Measurements from ENCODE around the gene TRIM52. TPM values are rescaled to one million over a fixed set of nuclear protein-coding genes. Genes with fewer than 3 reads are reported as not detected.
A peak's percentile ranks its signal among the peaks of the same experiment; 100 is the strongest.
"Not testable (repeated sequence)": the region's sequence is repeated elsewhere in the genome, so short reads cannot be mapped to it uniquely, and the experiment has no call there.

Gene TRIM52
- total RNA-seq, 1 donor from 2014 or later = 15.7 TPM

DNA sequence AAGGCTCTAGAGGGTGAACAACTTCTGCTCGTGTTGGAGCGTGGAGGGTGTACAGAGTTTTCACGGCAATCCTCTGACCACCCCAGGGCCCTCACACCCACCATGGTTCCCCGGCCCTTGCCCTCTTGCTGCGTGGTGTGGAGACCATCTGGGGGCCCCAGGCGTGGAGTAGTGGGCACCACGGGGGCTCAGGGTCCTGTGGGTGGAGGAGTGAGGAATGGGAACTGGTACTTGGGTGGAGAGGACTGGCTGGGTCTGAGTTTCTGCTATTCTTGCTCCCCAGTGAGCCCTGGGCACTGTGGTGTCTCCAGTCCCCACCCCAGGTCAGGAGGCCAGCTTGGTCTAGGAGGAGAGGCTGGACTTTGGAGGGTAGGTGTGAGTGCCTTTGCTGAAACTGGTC lies 21.9 kb upstream of the TRIM52 start:
- Mint-ChIP-seq H3K9me3 (ENCODE audit: unreplicated experiment) (no peaks in the 10 kb centered on the region), H3K4me3 (ENCODE audit: unreplicated experiment) (no peak overlapping the region), H3K4me1 (ENCODE audit: low read depth, unreplicated experiment) (peaks cover 4% of the 10 kb centered on the region), H3K27me3 (ENCODE audit: unreplicated experiment) (no peaks in the 10 kb centered on the region), H3K27ac (ENCODE audit: unreplicated experiment) (no peak overlapping the region), H3K36me3 (ENCODE audit: unreplicated experiment) (no peaks in the 10 kb centered on the region)
- no peak for DNase-seq
- TF ChIP-seq, protein P1, sequence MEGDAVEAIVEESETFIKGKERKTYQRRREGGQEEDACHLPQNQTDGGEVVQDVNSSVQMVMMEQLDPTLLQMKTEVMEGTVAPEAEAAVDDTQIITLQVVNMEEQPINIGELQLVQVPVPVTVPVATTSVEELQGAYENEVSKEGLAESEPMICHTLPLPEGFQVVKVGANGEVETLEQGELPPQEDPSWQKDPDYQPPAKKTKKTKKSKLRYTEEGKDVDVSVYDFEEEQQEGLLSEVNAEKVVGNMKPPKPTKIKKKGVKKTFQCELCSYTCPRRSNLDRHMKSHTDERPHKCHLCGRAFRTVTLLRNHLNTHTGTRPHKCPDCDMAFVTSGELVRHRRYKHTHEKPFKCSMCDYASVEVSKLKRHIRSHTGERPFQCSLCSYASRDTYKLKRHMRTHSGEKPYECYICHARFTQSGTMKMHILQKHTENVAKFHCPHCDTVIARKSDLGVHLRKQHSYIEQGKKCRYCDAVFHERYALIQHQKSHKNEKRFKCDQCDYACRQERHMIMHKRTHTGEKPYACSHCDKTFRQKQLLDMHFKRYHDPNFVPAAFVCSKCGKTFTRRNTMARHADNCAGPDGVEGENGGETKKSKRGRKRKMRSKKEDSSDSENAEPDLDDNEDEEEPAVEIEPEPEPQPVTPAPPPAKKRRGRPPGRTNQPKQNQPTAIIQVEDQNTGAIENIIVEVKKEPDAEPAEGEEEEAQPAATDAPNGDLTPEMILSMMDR (IDR thresholded peaks at IDR 0.05; ENCODE audit: partially characterized antibody, unreplicated experiment) = no peak

DNA sequence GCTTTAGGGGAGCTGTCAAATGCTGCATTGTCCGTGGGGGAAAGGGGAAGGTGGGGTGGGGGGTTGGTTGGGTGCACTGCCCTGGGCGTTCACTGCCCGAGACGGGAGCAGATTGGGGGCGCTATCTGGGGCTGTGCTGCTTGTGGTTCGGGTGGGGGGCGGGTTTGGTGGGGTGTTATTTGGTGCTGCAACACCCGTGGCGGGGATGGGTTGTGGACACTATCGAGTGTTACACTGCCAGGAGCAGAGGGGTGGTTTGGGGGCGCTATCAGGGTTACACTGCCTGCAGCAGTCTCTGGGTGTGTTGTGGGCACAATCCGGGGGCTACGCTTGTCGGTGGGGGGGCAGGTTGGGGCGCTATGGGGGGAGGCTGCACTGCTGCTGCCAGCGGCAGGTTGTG lies 21.5 kb upstream of the TRIM52 start:
- H3K27ac Mint-ChIP-seq (ENCODE audit: unreplicated experiment); H3K27me3 Mint-ChIP-seq (ENCODE audit: unreplicated experiment): not testable (repeated sequence)

GRCh38 chr5:181281984-181282316 lies 21.0 kb upstream of the TRIM52 start:
- H3K9me3 Mint-ChIP-seq (ENCODE audit: unreplicated experiment) = no peaks in the 10 kb centered on the region
- peaks cover 4% of the 10 kb centered on the region for H3K4me1 Mint-ChIP-seq (ENCODE audit: low read depth, unreplicated experiment)
- TF ChIP-seq, protein P1 (IDR thresholded peaks at IDR 0.05; ENCODE audit: partially characterized antibody, unreplicated experiment) = no peak
- H3K27me3 Mint-ChIP-seq (ENCODE audit: unreplicated experiment) = no peaks in the 10 kb centered on the region
- H3K4me3 Mint-ChIP-seq (ENCODE audit: unreplicated experiment) = no peak overlapping the region
- DNase-seq = peak; percentile 51
- no peaks in the 10 kb centered on the region for H3K36me3 Mint-ChIP-seq (ENCODE audit: unreplicated experiment)
- no peak overlapping the region for H3K27ac Mint-ChIP-seq (ENCODE audit: unreplicated experiment)

More for the DNA sequence above, 21.5 kb upstream of the TRIM52 start:
- not testable (repeated sequence) for H3K9me3 Mint-ChIP-seq (ENCODE audit: unreplicated experiment); H3K4me1 Mint-ChIP-seq (ENCODE audit: low read depth, unreplicated experiment); H3K36me3 Mint-ChIP-seq (ENCODE audit: unreplicated experiment); H3K4me3 Mint-ChIP-seq (ENCODE audit: unreplicated experiment); DNase-seq

GRCh38 chr5:181281077-181281983 lies 20.4 kb upstream of the TRIM52 start:
- DNase-seq = peak; percentile 91
- Mint-ChIP-seq H3K4me3 (ENCODE audit: unreplicated experiment) (no peak overlapping the region), H3K27ac (ENCODE audit: unreplicated experiment) (no peak overlapping the region), H3K9me3 (ENCODE audit: unreplicated experiment) (no peaks in the 10 kb centered on the region), H3K36me3 (ENCODE audit: unreplicated experiment) (no peaks in the 10 kb centered on the region), H3K27me3 (ENCODE audit: unreplicated experiment) (no peaks in the 10 kb centered on the region), H3K4me1 (ENCODE audit: low read depth, unreplicated experiment) (peaks cover 4% of the 10 kb centered on the region)
- TF ChIP-seq, protein P1 (IDR thresholded peaks at IDR 0.05; ENCODE audit: partially characterized antibody, unreplicated experiment) = no peak

- Mint-ChIP-seq H3K4me3 (ENCODE audit: unreplicated experiment) (no peak overlapping the region), H3K4me1 (ENCODE audit: low read depth, unreplicated experiment) (peaks cover 4% of the 10 kb centered on the region), H3K27me3 (ENCODE audit: unreplicated experiment) (no peaks in the 10 kb centered on the region), H3K36me3 (ENCODE audit: unreplicated experiment) (no peaks in the 10 kb centered on the region), H3K27ac (ENCODE audit: unreplicated experiment) (no peak overlapping the region), H3K9me3 (ENCODE audit: unreplicated experiment) (no peaks in the 10 kb centered on the region)
- TF ChIP-seq, protein P1 (IDR thresholded peaks at IDR 0.05; ENCODE audit: partially characterized antibody, unreplicated experiment) = no peak
- no peak for DNase-seq
Measured at GRCh38 chr5:181280251-181280762, 19.4 kb upstream of the TRIM52 start.

- Mint-ChIP-seq H3K4me3 (ENCODE audit: unreplicated experiment) (peak overlapping the region; percentile 68), H3K27ac (ENCODE audit: unreplicated experiment) (peak overlapping the region; percentile 81)
- not testable (repeated sequence) for H3K36me3 Mint-ChIP-seq (ENCODE audit: unreplicated experiment); H3K9me3 Mint-ChIP-seq (ENCODE audit: unreplicated experiment); H3K4me1 Mint-ChIP-seq (ENCODE audit: low read depth, unreplicated experiment); H3K27me3 Mint-ChIP-seq (ENCODE audit: unreplicated experiment)
- peak; percentile 72 for DNase-seq
Measured at GRCh38 chr5:181273433-181273744, 12.4 kb upstream of the TRIM52 start.
